Activated T-helper 2 cell treated with anti-CD3 and anti-CD28 coated beads, Interferon-gamma antibody, Interleukin-2, Interleukin-4, amounts not matched to agents 10 μg/mL and 5 μg/mL and 100 μg/mL, durations not matched to agents 14 hours and 24 hours and 36 hours (primary cell): Measurements from ENCODE around the gene ATAD1. TPM values are rescaled to one million over a fixed set of nuclear protein-coding genes. Genes with fewer than 3 reads are reported as not detected.

Experiments used
- DNase-seq: peaks from one replicate; pipeline ENCODE4 v3.0.0; 2021; ENCODE audit warnings: low spot score
- H3K27ac Mint-ChIP-seq: one replicate; pipeline ENCODE4 v1.8.0; 2021; ENCODE audit warnings: mixed read lengths
- H3K27me3 Mint-ChIP-seq: one replicate; pipeline ENCODE4 v1.8.0; 2021; ENCODE audit warnings: low read depth, mixed read lengths
- H3K36me3 Mint-ChIP-seq: one replicate; pipeline ENCODE4 v1.8.0; 2021; ENCODE audit warnings: low read depth, mixed read lengths
- H3K4me1 Mint-ChIP-seq: one replicate; pipeline ENCODE4 v1.8.0; 2021; ENCODE audit warnings: low read depth, mixed read lengths
- H3K4me3 Mint-ChIP-seq: one replicate; pipeline ENCODE4 v1.8.0; 2021; ENCODE audit warnings: low read depth, mild to moderate bottlenecking, moderate library complexity, mixed read lengths
- H3K9me3 Mint-ChIP-seq: one replicate; pipeline ENCODE4 v1.8.0; 2021; ENCODE audit warnings: mixed read lengths
- intact Hi-C: fragments of 100-400 bp; cut with micrococcal nuclease; formaldehyde crosslinking; loops from one replicate; pipeline ENCODE4 v1.15.1; 2023
- total RNA-seq: library from RNA; stranded (reverse); gene quantifications from 2 replicates; pipeline ENCODE4 v1.2.3, GENCODE V29; 2022

The ATAD1 gene
- total RNA-seq, 1 donor from 2014 or later, result 50.2 TPM

GRCh38 chr10:87781545-87781944 is 36.5 kb downstream of the ATAD1 start:
- H3K4me1 Mint-ChIP-seq, result peaks cover 3% of the 10 kb centered on the region
- intact Hi-C loops, result no loop called here
- DNase-seq, result no peak
- H3K36me3 Mint-ChIP-seq, result peaks cover 66% of the 10 kb centered on the region
- no peaks in the 10 kb centered on the region for H3K9me3 Mint-ChIP-seq
- no peaks in the 10 kb centered on the region for H3K27me3 Mint-ChIP-seq
- H3K27ac Mint-ChIP-seq, result no peak overlapping the region
- H3K4me3 Mint-ChIP-seq, result no peak overlapping the region

- Mint-ChIP-seq H3K4me1 (peaks cover 10% of the 10 kb centered on the region), H3K4me3 (no peak overlapping the region), H3K27ac (no peak overlapping the region), H3K36me3 (peaks cover 47% of the 10 kb centered on the region), H3K9me3 (no peaks in the 10 kb centered on the region), H3K27me3 (no peaks in the 10 kb centered on the region)
- no peak for DNase-seq
- intact Hi-C loops, result no loop called here
Observed at GRCh38 chr10:87776328-87776727, 41.7 kb downstream of the ATAD1 start.

- peak overlapping the region; percentile 23 for H3K27ac Mint-ChIP-seq
- H3K4me3 Mint-ChIP-seq, result no peak overlapping the region
- no peak for DNase-seq
- peaks cover 43% of the 10 kb centered on the region for H3K36me3 Mint-ChIP-seq
- H3K9me3 Mint-ChIP-seq, result no peaks in the 10 kb centered on the region
- intact Hi-C loops, result no loop called here
- peaks cover 10% of the 10 kb centered on the region for H3K4me1 Mint-ChIP-seq
- no peaks in the 10 kb centered on the region for H3K27me3 Mint-ChIP-seq
Observed at GRCh38 chr10:87775766-87776165, 42.3 kb downstream of the ATAD1 start.

- Mint-ChIP-seq H3K27ac (no peak overlapping the region), H3K4me1 (peaks cover 11% of the 10 kb centered on the region), H3K36me3 (peaks cover 42% of the 10 kb centered on the region), H3K4me3 (no peak overlapping the region), H3K9me3 (no peaks in the 10 kb centered on the region), H3K27me3 (no peaks in the 10 kb centered on the region)
- DNase-seq, result no peak
- intact Hi-C loops, result loop anchor here (1.0 to 5.0 kb wide), 2 partner anchors 116 to 240 kb away; no protein-coding TSS in a partner anchor
Observed at GRCh38 chr10:87771871-87772500, 46.0 kb downstream of the ATAD1 start.

- no peak overlapping the region for H3K4me3 Mint-ChIP-seq
- DNase-seq, result no peak
- peaks cover 48% of the 10 kb centered on the region for H3K36me3 Mint-ChIP-seq
- H3K27me3 Mint-ChIP-seq, result no peaks in the 10 kb centered on the region
- intact Hi-C loops, result no loop called here
- H3K4me1 Mint-ChIP-seq, result peaks cover 13% of the 10 kb centered on the region
- H3K27ac Mint-ChIP-seq, result no peak overlapping the region
- H3K9me3 Mint-ChIP-seq, result no peaks in the 10 kb centered on the region
Observed at GRCh38 chr10:87767253-87767652, 50.8 kb downstream of the ATAD1 start.

- Mint-ChIP-seq H3K9me3 (no peaks in the 10 kb centered on the region), H3K27me3 (no peaks in the 10 kb centered on the region)
Observed at GRCh38 chr10:87765666-87766376, 52.2 kb downstream of the ATAD1 start.

GRCh38 chr10:87764072-87764934 is 53.7 kb downstream of the ATAD1 start:
- Mint-ChIP-seq H3K36me3 (peaks cover 52% of the 10 kb centered on the region), H3K27me3 (no peaks in the 10 kb centered on the region), H3K4me1 (peaks cover 31% of the 10 kb centered on the region), H3K4me3 (no peak overlapping the region), H3K9me3 (no peaks in the 10 kb centered on the region), H3K27ac (no peak overlapping the region)
- no peak for DNase-seq
- intact Hi-C loops, result loop anchor here (5.0 kb wide), 1 partner anchor 508 kb away; no protein-coding TSS in a partner anchor

More at GRCh38 chr10:87765666-87766376, 52.2 kb downstream of the ATAD1 start:
- intact Hi-C loops, result no loop called here
- Mint-ChIP-seq H3K36me3 (peaks cover 51% of the 10 kb centered on the region), H3K27ac (no peak overlapping the region), H3K4me3 (no peak overlapping the region), H3K4me1 (peaks cover 22% of the 10 kb centered on the region)
- DNase-seq, result no peak

GRCh38 chr10:87763086-87763861 is 54.8 kb downstream of the ATAD1 start:
- no peak for DNase-seq
- Mint-ChIP-seq H3K4me3 (no peak overlapping the region), H3K4me1 (peaks cover 31% of the 10 kb centered on the region), H3K9me3 (no peaks in the 10 kb centered on the region), H3K27me3 (no peaks in the 10 kb centered on the region), H3K27ac (peak overlapping the region; percentile 55), H3K36me3 (peaks cover 50% of the 10 kb centered on the region)
- intact Hi-C loops, result loop anchor here (2.0 to 5.0 kb wide), 2 partner anchors 56 to 509 kb away; partner anchors contain the start of gene ATAD1

- peak overlapping the region; percentile 80 for H3K27ac Mint-ChIP-seq
- intact Hi-C loops, result loop anchor here (1.0 to 5.0 kb wide), 4 partner anchors 8 to 510 kb away; partner anchors contain the start of gene ATAD1
- peaks cover 45% of the 10 kb centered on the region for H3K36me3 Mint-ChIP-seq
- no peaks in the 10 kb centered on the region for H3K27me3 Mint-ChIP-seq
- DNase-seq, result peak; percentile 18
- H3K9me3 Mint-ChIP-seq, result no peaks in the 10 kb centered on the region
- H3K4me3 Mint-ChIP-seq, result no peak overlapping the region
- peaks cover 31% of the 10 kb centered on the region for H3K4me1 Mint-ChIP-seq
Observed at GRCh38 chr10:87761892-87762291, 56.1 kb downstream of the ATAD1 start.

GRCh38 chr10:87761153-87761552 is 56.9 kb downstream of the ATAD1 start:
- Mint-ChIP-seq H3K4me3 (no peak overlapping the region), H3K4me1 (peaks cover 31% of the 10 kb centered on the region), H3K36me3 (peaks cover 46% of the 10 kb centered on the region), H3K27me3 (no peaks in the 10 kb centered on the region), H3K9me3 (no peaks in the 10 kb centered on the region), H3K27ac (no peak overlapping the region)
- no peak for DNase-seq
- intact Hi-C loops, result loop anchor here (5.0 kb wide), 1 partner anchor 511 kb away; no protein-coding TSS in a partner anchor

GRCh38 chr10:87760195-87760905 is 57.7 kb downstream of the ATAD1 start:
- Mint-ChIP-seq H3K36me3 (peaks cover 47% of the 10 kb centered on the region), H3K9me3 (no peaks in the 10 kb centered on the region), H3K27ac (peak overlapping the region; percentile 68), H3K4me3 (no peak overlapping the region), H3K27me3 (no peaks in the 10 kb centered on the region), H3K4me1 (peaks cover 31% of the 10 kb centered on the region)
- intact Hi-C loops, result loop anchor here (5.0 kb wide), 1 partner anchor 512 kb away; no protein-coding TSS in a partner anchor
- no peak for DNase-seq
